GM18868 (cell line): ENCODE results near the gene CMYA5.

Experiments used
- ATAC-seq: cut with Tn5 transposase; IDR thresholded peaks from one replicate; pipeline ENCODE4 v1.9.1; 2021; ENCODE audit warnings: mild to moderate bottlenecking, moderate library complexity; ENCODE audit not compliant: unreplicated experiment

CMYA5 gene

GRCh38 chr5:79834098-79834753 is 144.6 kb downstream of the CMYA5 start:
- ATAC-seq: no peak

GRCh38 chr5:79834754-79835714 is 145.4 kb downstream of the CMYA5 start:
- no peak for ATAC-seq

GRCh38 chr5:79837761-79838551 is 148.3 kb downstream of the CMYA5 start:
- no peak for ATAC-seq

GRCh38 chr5:79840084-79840990 is 150.7 kb downstream of the CMYA5 start:
- no peak for ATAC-seq

GRCh38 chr5:79841172-79841571 is 151.5 kb downstream of the CMYA5 start:
- ATAC-seq: no peak

GRCh38 chr5:79842006-79842881 is 152.6 kb downstream of the CMYA5 start:
- ATAC-seq: no peak

- no peak for ATAC-seq
These were observed 153.4 kb downstream of the CMYA5 start for GRCh38 chr5:79842991-79843390.

- no peak for ATAC-seq
These were observed 154.1 kb downstream of the CMYA5 start for GRCh38 chr5:79843450-79844388.

- ATAC-seq: no peak
These were observed 154.9 kb downstream of the CMYA5 start for GRCh38 chr5:79844571-79844970.

GRCh38 chr5:79845448-79846197 is 156.0 kb downstream of the CMYA5 start:
- no peak for ATAC-seq

- ATAC-seq: no peak
These were observed 156.5 kb downstream of the CMYA5 start for GRCh38 chr5:79846198-79846521.

- ATAC-seq: no peak
These were observed 157.9 kb downstream of the CMYA5 start for GRCh38 chr5:79847561-79847960.

- no peak for ATAC-seq
These were observed 159.4 kb downstream of the CMYA5 start for GRCh38 chr5:79849061-79849460.
